Esophagus squamous epithelium (tissue), 4 donors: ENCODE results near the gene ANKRD6.

Experiments
- POLR2A ChIP-seq, 4 donors: fragments of 450-650 bp; IDR thresholded peaks; one replicate each; pipeline ENCODE4 v1.6.1; 2017; ENCODE audit warnings: antibody characterized with exemption in 4 of 4, mild to moderate bottlenecking in 4 of 4, moderate library complexity in 3 of 4
- TF ChIP-seq, protein P1 (sequence below), 6 experiments: fragments of 450-650 bp in 4 of 6; fragments of 200-600 bp in 2 of 6; sonication (generic) in 2 of 6; IDR thresholded peaks; one replicate each; pipeline ENCODE4 v1.5.1; 2016 to 2019; ENCODE audit warnings: antibody characterized with exemption in 6 of 6, mild to moderate bottlenecking in 4 of 6, moderate library complexity in 4 of 6

DNA sequence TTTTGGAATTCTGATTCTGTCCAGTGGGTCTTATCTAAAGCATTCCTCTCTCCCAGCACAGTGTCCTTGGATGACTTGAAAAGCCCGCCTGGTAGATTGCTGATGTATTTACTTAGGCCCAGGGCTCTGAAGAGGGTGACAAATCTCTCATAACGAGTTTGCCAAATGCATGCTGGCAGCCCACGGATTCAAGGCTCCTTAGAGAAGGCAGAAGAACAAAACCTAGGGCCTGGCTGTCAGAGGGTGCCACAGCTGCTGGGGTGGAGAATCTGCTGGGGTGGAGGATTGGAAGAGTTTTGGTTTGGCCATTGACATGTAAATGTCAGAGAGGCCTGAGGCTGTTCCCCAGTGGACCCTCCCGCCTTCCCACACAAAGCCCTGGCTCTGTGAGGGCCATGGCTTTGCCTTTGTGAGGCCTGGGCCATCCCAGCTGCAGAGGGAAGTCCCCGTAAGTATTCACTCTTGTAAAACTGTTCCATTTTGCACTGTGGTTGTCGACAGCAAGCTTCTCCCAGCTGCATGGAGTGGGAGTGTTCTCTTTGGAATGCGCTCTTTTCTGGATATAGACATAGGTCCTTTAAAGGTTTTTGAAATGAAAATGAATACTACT, 50.3 kb downstream of the ANKRD6 start:
- TF ChIP-seq POLR2A (IDR thresholded peaks at IDR 0.05) = no peak
- TF ChIP-seq, protein P1, sequence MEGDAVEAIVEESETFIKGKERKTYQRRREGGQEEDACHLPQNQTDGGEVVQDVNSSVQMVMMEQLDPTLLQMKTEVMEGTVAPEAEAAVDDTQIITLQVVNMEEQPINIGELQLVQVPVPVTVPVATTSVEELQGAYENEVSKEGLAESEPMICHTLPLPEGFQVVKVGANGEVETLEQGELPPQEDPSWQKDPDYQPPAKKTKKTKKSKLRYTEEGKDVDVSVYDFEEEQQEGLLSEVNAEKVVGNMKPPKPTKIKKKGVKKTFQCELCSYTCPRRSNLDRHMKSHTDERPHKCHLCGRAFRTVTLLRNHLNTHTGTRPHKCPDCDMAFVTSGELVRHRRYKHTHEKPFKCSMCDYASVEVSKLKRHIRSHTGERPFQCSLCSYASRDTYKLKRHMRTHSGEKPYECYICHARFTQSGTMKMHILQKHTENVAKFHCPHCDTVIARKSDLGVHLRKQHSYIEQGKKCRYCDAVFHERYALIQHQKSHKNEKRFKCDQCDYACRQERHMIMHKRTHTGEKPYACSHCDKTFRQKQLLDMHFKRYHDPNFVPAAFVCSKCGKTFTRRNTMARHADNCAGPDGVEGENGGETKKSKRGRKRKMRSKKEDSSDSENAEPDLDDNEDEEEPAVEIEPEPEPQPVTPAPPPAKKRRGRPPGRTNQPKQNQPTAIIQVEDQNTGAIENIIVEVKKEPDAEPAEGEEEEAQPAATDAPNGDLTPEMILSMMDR (IDR thresholded peaks at IDR 0.05) = no peak
